IPS-15b (cell line): ENCODE results near the gene CCDC78.

Source experiments
- H3K27me3 ChIP-seq: one replicate; pipeline ENCODE4 v1.6.1; 2013; ENCODE audit warnings: low read length; ENCODE audit not compliant: control insufficient read depth, insufficient read depth
- H3K36me3 ChIP-seq: one replicate; pipeline ENCODE4 v1.6.1; 2013; ENCODE audit warnings: low read length; ENCODE audit not compliant: control insufficient read depth, insufficient read depth
- H3K4me1 ChIP-seq: one replicate; pipeline ENCODE4 v1.6.1; 2013; ENCODE audit warnings: mild to moderate bottlenecking, low read length; ENCODE audit not compliant: control insufficient read depth, insufficient read depth
- H3K4me3 ChIP-seq: one replicate; pipeline ENCODE4 v1.5.1; 2013; ENCODE audit warnings: low read depth, low read length
- H3K9ac ChIP-seq: one replicate; pipeline ENCODE4 v1.6.1; 2013; ENCODE audit warnings: low read depth, mild to moderate bottlenecking, low read length
- H3K9me3 ChIP-seq: one replicate; pipeline ENCODE4 v1.6.1; 2013; ENCODE audit warnings: mild to moderate bottlenecking, low read length; ENCODE audit not compliant: control insufficient read depth, insufficient read depth

Gene CCDC78

DNA sequence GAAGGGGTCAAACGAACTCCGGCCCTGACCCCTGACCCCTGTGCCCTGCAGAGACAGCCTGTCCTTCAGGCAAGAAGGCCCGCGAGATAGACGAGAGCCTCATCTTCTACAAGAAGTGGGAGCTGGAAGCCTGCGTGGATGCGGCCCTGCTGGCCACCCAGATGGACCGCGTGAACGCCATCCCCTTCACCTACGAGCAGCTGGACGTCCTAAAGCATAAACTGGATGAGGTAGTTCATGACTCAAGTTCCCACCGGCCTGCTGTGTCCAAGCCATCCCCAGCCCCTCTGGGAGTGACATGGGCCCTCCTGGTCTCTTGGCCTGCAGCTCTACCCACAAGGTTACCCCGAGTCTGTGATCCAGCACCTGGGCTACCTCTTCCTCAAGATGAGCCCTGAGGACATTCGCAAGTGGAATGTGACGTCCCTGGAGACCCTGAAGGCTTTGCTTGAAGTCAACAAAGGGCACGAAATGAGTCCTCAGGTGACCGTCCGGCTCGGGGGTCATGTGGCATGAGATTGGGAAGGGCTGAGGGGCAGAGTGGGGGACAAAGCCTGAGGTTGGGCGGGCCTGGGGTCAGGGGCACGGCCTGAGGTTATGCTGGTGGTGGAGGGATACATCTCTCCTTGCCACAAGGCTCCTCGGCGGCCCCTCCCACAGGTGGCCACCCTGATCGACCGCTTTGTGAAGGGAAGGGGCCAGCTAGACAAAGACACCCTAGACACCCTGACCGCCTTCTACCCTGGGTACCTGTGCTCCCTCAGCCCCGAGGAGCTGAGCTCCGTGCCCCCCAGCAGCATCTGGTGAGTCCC is 40.0 kb upstream of the CCDC78 start:
- no peak overlapping the region for H3K9ac ChIP-seq
- no peaks in the 10 kb centered on the region for H3K9me3 ChIP-seq
- H3K36me3 ChIP-seq = no peaks in the 10 kb centered on the region
- H3K4me1 ChIP-seq = no peaks in the 10 kb centered on the region
- no peak overlapping the region for H3K4me3 ChIP-seq
- H3K27me3 ChIP-seq = no peaks in the 10 kb centered on the region

DNA sequence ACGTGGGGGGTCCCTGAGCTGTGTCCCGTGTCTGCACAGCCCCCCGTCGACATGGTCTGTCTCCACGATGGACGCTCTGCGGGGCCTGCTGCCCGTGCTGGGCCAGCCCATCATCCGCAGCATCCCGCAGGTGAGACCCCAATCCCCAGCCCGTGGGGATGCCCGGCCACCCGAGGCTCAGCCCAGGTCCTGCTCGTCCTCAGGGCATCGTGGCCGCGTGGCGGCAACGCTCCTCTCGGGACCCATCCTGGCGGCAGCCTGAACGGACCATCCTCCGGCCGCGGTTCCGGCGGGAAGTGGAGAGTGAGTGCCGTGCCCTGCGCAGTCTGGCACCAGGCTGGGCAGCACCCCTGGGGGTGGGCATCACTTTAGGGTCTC is 39.2 kb upstream of the CCDC78 start:
- Histone ChIP-seq H3K4me1 (no peaks in the 10 kb centered on the region), H3K36me3 (no peaks in the 10 kb centered on the region), H3K27me3 (no peaks in the 10 kb centered on the region), H3K9me3 (no peaks in the 10 kb centered on the region), H3K9ac (no peak overlapping the region), H3K4me3 (no peak overlapping the region)

DNA sequence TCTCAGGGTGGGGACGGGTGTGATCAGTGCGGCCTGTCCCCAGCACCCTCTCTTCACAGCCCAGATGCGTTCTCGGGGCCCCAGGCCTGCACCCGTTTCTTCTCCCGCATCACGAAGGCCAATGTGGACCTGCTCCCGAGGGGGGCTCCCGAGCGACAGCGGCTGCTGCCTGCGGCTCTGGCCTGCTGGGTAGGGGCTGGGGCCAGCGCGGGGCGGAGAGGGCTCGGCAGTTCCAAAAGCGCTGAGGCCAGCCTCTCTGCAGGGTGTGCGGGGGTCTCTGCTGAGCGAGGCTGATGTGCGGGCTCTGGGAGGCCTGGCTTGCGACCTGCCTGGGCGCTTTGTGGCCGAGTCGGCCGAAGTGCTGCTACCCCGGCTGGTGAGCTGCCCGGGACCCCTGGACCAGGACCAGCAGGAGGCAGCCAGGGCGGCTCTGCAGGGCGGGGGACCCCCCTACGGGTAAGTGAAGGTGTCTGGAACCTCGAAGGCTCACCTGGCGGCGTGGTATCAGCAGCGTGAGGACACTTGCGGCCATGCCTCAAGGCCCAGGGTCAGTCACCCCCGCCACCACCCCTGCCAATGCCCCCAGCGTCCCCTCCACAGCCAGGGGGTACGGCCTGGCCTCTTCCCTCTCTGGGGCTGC is 38.7 kb upstream of the CCDC78 start:
- Histone ChIP-seq H3K4me3 (no peak overlapping the region), H3K4me1 (no peaks in the 10 kb centered on the region), H3K9ac (no peak overlapping the region)

DNA sequence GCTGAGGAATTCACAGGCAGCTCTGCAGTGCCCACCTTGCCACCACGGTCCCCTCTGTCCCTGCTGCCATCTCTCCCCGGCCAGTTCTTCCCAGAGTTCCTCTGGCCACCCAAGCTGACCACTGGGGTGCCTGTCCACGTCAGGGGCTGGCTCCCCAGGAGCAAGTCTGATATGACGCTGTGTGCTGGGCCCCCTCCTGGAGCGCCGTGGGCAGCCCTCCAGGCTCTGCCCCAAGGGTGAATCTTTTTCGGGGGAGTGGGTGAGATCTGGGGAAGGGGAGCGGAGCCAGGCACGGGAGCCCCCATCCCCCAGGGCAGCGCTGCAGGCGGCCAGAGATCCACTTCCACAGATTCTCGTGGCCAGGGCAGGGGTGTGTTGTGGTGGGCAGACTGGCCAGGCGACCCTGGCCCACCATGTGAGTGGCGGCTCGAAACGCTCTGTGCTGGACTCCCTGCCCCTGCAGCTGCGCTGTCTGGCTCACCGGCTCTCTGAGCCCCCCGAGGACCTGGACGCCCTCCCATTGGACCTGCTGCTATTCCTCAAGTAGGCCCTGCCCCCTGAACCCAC is 38.0 kb upstream of the CCDC78 start:
- Histone ChIP-seq H3K9me3 (no peaks in the 10 kb centered on the region), H3K36me3 (no peaks in the 10 kb centered on the region), H3K4me1 (no peaks in the 10 kb centered on the region), H3K4me3 (no peak overlapping the region), H3K9ac (no peak overlapping the region), H3K27me3 (no peaks in the 10 kb centered on the region)

More for the DNA sequence above, 38.7 kb upstream of the CCDC78 start:
- no peaks in the 10 kb centered on the region for H3K27me3 ChIP-seq
- no peaks in the 10 kb centered on the region for H3K36me3 ChIP-seq
- no peaks in the 10 kb centered on the region for H3K9me3 ChIP-seq

DNA sequence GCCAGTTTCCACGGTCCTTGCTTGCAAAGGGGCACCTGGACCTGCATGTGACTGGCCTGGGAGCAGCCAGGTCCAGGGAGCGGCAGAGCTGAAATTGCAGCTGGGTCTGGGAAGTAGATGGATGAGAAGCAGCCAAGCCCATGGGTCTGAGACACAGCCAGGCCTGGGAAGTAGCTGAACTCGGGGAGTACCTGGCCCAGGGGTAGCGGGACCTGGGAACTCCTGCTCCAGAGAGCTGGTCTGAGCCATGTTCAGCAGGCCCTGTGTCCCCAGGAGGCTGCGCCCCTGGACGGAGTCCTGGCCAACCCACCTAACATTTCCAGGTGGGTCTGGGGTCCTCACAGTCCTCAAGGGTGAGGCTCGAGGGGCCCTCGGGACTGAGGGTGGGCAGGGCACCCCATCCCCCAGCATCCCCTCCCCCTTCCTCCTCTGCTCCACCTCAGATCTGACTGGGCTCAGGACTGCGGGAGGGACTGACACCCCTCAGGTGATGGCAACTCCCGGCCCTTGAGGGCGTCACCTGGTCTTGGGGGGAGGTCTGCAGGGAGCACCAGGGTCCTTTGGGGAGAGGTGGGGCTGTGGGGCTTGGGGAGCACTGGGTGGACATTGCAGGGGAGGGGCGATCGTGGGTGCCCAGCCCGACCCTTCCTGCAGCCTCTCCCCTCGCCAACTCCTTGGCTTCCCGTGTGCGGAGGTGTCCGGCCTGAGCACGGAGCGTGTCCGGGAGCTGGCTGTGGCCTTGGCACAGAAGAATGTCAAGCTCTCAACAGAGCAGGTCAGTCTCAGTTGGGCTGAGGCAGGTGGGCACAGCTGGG is 37.3 kb upstream of the CCDC78 start:
- no peak overlapping the region for H3K4me3 ChIP-seq
- no peaks in the 10 kb centered on the region for H3K4me1 ChIP-seq
- H3K36me3 ChIP-seq = no peaks in the 10 kb centered on the region
- no peaks in the 10 kb centered on the region for H3K9me3 ChIP-seq
- H3K9ac ChIP-seq = no peak overlapping the region
- H3K27me3 ChIP-seq = no peaks in the 10 kb centered on the region

DNA sequence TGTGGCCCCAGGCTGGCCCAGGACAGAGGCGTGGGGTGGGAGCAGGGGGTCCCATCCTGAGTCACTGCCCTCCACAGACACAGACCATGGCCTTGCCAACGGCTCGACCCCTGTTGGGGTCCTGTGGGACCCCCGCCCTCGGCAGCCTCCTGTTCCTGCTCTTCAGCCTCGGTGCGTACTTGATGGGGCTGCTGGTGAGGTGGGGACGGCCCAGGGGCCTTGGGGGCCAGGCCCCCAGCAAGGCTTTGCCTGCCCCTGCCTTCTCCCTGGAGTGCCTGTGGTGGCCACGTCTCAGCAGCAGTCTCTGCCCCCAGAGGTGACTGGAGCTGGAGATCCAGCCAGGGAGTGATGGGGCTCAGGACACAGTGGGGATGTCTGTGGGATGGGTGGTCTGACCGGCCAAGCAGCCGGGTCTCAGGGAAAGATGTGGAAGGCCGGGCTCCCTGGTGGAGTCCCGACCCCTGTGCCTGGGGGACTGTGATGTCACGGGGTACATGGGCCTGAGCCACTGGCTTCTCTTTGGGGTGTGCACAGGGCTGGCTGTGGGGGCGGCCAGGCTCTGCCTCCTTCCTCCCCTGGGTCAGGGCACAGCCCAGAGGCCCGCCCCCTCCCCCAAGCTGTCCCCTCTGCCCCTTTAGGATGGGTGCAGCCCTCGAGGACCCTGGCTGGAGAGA is 36.5 kb upstream of the CCDC78 start:
- H3K36me3 ChIP-seq = no peaks in the 10 kb centered on the region
- H3K27me3 ChIP-seq = no peaks in the 10 kb centered on the region
- H3K4me3 ChIP-seq = no peak overlapping the region
- no peaks in the 10 kb centered on the region for H3K9me3 ChIP-seq
- H3K9ac ChIP-seq = no peak overlapping the region
- no peaks in the 10 kb centered on the region for H3K4me1 ChIP-seq

- Histone ChIP-seq H3K9ac (no peak overlapping the region), H3K27me3 (no peaks in the 10 kb centered on the region), H3K9me3 (no peaks in the 10 kb centered on the region)
Observed at GRCh38 chr16:761625-762513, 35.6 kb upstream of the CCDC78 start.

DNA sequence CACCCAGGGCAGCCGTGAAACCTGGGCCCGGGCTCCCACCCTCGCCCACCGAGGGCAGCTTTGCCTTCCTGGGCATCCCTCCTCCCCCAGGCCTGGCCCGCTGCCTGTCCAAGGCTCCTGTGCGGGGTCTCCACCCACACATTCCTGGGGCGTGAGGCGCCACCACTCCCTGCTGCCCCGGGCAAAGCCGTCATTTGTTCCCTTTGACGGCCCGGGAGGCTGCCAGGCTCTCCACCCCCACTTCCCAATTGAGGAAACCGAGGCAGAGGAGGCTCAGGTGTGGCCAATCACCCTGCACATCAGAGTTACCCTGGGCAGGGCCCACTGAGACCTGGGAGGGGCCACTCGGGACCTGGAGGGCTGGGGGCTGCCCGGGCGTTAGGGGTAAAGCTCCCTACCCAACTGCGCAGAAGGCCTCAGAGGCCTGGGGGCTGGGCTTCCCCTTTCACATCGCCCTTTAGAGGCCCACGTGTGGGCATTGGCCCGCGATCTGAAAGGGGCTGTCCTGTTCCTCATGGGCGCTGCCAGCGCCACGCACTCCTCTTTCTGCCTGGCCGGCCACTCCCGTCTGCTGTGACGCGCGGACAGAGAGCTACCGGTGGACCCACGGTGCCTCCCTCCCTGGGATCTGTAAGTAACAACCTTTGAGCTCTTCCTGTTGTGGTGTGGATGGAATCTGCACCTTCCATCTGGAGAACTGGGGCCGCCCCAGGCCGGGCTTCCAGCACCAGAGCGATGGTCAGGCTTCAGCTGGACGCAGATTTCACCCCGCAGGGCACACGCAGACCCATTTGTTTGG is 34.5 kb upstream of the CCDC78 start, which contains the start of gene MSLN:
Gene MSLN (plus strand): TSS at position 190 of the 799 bp plus-strand sequence. CDS start 1,947 bp downstream, outside the sequence.
- Histone ChIP-seq H3K36me3 (no peaks in the 10 kb centered on the region), H3K9me3 (no peaks in the 10 kb centered on the region), H3K4me3 (no peak within 1 kb of the TSS), H3K9ac (no peak within 1 kb of the TSS), H3K4me1 (no peaks in the 10 kb centered on the region), H3K27me3 (no peaks in the 10 kb centered on the region)

More at GRCh38 chr16:761625-762513, 35.6 kb upstream of the CCDC78 start:
- Histone ChIP-seq H3K4me3 (no peak overlapping the region), H3K36me3 (no peaks in the 10 kb centered on the region), H3K4me1 (no peaks in the 10 kb centered on the region)

DNA sequence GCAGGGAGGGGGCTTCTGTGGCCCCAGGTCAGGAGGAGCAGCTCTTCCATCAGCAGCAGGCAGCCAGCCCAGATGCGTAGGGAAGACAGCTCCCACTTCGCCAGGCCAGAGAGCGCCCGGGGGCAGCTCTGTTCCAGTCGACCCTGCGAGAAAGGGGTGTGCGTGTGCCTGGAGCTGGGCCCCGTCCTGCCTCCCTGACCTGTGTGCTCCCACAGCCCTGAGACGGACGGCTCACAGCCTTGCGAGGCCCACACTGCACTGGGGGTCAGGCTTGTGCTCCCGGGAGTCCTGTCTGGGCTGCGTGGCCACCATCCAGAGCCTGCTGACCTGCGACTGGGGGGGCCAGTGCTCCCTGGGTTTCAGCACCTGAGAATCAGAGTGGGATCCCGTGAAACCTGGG is 33.8 kb upstream of the CCDC78 start:
- H3K36me3 ChIP-seq = no peaks in the 10 kb centered on the region

More for the DNA sequence above, 33.8 kb upstream of the CCDC78 start:
- H3K9me3 ChIP-seq = no peaks in the 10 kb centered on the region
- H3K27me3 ChIP-seq = no peaks in the 10 kb centered on the region
- no peak overlapping the region for H3K9ac ChIP-seq
- no peaks in the 10 kb centered on the region for H3K4me1 ChIP-seq
- no peak overlapping the region for H3K4me3 ChIP-seq
